HS-27A (cell line): ENCODE measurements around the gene ANKRD62.

Experiments
- DNase-seq: peaks from one replicate; pipeline ENCODE4 v3.0.0-alpha.2; 2012; ENCODE audit warnings: low read depth, missing footprints

The ANKRD62 gene

DNA sequence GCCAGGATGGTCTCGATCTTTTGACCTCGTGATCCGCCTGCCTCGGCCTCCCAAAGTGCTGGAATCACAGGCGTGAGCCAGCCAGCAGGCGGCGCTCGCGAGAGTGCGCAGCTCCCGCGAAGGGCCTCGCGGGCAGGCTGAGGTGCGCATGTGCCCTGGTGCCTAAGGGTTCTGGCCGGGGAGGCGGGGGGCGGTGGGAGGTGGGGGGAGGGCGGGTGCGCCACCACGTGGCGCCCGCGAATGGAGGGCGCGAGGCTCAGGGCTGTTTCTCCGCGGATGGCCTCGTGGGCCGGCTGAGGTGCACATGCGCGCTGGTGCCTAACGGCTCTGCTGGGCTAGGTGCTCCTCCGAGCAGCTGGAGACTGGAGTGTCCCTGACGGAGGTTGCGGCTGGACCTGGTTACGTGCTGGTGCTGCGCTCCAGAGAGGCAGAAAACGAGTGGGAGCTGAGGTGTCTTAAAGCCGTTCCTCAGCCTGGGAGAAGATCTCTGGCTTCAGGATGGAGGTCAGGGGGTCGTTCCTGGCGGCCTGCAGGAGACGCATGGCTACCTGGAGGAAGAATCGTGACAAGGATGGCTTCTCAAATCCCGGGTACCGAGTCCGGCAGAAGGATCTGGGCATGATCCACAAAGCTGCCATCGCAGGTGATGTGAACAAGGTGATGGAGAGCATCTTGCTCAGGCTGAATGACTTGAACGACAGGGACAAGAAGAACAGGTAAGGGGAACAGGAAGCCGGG, at the start of gene ANKRD62:
ANKRD62 (plus strand) TSS at position 324 of the 738 bp plus-strand sequence; CDS start at position 499, 175 bp downstream.
- no peak for DNase-seq

GRCh38 chr18:12044591-12044990, 49.1 kb upstream of the ANKRD62 start:
- no peak for DNase-seq

GRCh38 chr18:12046046-12046750, 47.4 kb upstream of the ANKRD62 start:
- DNase-seq = no peak

DNA sequence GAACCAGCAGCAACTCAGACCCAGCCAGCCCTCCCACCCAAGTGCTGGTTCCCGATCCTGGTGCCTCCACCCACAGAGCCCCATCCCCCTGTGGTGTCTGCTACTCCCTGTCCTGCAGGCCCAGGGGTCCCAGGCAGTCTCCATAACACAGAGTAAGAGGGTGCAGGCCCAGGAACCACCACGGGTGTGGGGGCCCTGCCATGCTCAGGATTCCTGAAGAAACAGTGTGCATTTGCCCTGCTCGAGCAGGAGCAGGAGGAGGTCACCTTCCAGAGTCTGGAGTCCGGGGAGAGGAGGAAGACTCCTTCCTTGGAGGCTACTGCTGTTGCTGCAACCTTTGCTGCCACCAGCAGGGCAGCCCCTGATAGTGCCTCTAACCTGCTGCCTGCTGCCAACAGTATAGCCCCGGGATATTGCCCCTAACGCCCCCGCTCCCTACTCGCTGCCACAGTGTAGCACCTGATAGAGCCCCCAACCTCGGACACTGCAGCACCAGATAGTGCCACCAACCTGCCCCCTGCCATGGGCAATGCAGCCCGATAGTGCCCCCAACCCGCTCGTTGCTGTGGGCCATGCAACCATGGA, 46.8 kb upstream of the ANKRD62 start:
- no peak for DNase-seq

DNA sequence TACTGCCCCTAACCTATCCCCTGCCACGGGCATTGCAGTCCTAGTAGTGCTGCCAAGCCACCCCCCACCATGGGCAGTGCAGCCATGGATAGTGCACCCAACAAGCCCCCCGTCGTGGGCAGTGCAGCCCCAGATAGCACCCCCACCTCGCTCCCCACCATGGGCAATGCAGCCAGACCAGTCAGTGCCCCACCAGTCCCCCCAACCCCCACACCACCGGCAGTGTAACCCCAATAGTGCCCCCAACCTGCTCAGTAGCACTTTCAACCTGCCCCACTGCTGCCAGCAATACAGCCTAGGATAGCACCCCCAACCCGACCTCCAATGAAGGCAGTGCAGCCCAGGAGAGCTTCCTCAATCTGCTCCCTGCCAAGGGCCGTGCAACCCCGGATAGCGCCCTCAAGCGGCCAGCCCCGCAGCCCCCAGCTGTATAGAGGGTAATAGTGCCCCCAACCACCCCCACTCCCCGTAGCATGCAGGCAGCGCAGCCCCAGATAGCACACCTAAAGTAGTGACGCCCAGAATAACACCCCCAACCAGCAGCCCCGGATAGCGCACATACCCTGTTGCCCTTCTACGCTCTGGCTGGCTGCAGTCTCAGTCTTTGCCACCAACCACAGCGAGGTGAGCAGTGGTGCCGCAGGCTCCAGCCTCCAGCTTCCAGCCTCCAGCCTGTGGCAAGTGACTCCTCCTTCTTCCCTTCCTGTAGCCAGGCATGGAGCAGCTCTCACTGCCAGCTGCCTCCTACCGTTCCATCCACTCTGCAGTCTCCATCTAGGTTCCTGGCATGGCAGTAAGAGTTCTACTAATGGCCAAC, 45.4 kb upstream of the ANKRD62 start:
- no peak for DNase-seq

DNA sequence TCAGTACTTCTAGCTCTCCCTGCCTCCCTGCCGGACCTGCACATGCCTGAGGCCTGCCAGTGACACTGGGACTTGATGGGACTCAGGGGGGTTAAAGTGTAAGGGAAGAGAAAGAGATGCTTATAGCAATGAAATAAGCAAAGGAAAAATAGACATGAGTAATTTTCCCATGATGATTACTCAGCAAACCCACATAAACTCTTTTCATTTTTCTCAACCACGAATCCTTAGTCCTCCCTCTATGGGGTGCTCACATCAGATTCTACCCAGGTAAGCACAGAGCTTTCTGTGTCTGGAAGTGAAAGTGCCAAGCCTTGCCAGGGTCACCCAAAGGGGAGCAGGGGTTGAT, 44.8 kb upstream of the ANKRD62 start:
- no peak for DNase-seq

GRCh38 chr18:12049978-12050811, 43.4 kb upstream of the ANKRD62 start:
- DNase-seq = no peak

GRCh38 chr18:12052866-12053265, 40.8 kb upstream of the ANKRD62 start:
- DNase-seq = no peak

DNA sequence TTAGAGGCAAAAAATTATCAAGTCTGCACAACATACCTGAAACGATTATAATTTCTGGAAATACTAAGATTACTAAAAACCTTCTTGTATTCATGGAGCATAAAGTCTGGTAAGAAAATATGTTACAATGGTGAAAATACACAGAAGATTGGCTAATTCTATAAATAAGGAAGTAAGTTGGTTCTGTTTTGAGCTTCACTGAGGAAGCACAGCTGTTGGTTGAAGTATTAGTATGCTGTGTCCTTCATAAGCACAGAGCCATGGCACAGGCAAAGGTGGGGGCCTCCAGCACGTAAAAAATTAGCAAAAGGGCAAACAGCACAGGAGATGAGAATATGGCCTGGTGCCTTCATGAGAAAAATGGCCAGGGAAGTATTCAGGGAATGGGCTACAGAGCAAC, 40.4 kb upstream of the ANKRD62 start:
- no peak for DNase-seq

GRCh38 chr18:12056034-12056883, 37.4 kb upstream of the ANKRD62 start:
- DNase-seq = no peak

- DNase-seq = no peak
Measured at GRCh38 chr18:12056884-12057402, 36.7 kb upstream of the ANKRD62 start.

GRCh38 chr18:12057419-12058039, 36.1 kb upstream of the ANKRD62 start:
- no peak for DNase-seq

DNA sequence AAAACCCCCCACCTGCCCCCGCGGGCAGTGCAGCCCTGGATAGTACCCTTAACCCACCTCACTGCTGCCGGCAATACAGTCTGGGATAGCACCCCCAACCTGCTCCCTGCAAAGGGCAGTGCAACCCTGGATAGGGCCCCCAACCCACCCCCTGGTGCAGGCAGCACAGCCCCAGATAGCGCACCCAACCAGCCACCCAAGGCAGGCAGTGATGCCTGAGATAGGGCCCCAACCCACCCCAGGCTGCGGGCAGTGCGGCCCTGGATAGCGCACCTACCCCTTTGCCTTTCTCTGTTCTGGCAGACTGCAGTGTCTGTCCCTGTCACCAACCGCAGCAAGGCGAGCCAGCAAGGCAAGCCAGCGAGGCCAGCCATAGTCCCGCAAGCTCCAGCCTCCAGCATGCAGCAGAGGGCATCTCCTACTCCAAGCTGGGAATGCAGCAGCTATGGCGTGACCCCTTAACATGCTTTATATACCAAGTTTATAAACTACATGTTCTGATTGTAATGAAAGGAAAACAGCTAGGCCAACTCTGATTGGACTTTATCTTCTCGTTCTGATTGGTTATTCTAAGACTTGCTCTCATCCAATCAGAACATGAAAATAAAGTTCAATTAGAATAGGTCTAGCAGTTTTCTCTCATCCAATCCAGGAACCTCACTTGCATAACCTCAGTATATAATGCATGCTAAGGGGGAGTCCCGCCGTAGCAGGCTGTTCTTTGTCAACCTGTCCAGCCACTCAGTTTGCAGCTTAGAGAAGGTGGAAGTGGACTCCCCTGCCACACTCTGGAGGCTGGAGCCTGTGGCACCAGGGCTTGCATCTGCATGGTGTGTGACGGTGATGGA, 34.1 kb upstream of the ANKRD62 start:
- DNase-seq = no peak

DNA sequence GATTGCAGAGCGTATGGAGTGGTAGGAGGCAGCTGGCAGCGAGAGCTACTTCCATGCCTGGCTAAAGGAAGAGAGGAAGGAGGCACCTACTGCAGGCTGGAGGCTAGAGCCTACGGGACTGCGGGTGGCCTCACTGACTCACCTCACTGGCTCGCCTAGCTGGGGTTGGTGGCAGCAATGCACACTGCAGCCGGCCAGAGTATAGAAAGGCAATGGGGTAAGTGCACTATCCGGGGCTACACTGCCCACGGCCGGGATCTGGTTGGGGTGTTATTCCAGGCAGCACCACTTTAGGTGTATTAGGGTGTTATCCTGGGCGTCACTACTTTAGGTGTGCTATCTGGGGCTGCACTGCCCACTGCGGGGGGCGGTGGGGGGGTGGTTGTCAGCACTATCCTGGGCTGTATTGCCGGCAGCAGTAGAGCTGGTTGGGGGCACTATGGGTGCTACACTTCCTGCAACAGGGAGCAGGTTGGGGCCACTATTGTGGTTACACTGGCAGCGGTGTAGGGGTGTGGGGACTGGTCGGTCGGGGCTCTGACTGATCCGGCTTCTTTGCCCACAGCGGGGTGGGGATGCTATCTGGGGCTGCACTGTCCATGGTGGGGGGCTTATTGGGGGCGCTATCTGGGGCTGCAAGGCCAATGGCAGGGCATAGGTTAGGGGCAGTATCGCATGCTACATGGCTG, 33.3 kb upstream of the ANKRD62 start:
- DNase-seq = no peak

DNA sequence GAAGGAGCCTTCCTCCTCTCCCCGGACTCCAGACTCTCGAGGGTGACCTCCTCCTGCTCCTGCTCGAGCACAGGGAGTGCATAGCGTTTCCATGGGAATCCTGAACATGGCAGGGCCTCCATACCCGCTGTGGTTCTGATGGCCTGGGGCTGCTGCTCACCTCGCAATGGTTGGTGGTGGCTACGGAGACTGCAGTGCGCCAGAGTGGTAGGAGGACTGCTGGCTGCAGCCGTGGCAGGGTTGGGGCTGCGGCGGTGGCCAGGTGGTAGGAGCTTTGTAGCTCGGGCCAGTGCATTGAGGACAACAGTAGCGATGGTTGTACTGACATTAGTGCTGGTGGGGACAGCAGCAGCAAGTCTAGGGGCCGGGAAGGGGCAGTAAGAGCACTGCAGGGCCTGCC, 32.0 kb upstream of the ANKRD62 start:
- no peak for DNase-seq

DNA sequence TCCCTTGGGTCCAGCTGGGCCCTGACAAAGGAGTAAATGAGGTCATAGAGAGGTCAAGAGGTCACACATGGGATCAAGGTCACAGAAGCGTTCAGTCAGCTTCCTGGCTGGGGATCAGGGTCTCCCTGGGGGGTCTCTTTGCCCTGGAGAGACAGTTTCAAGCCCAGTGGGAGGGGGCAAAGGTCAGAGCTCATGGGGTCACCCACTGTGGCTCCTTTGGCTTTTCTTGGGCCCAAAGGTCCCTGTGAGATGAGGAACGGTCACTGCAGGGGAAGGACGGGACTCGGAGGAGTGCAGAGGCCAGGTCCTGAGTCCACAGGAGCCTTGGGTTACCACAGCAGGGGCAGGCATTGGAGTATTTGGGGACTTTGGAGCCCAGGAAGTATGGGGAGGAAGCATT, 30.7 kb upstream of the ANKRD62 start:
- no peak for DNase-seq

- DNase-seq = no peak
Measured at GRCh38 chr18:12064086-12064763, 29.4 kb upstream of the ANKRD62 start.

- no peak for DNase-seq
Measured at GRCh38 chr18:12065397-12065796, 28.2 kb upstream of the ANKRD62 start.
